Prostate gland (tissue), 2 donors: ENCODE data around the gene MDC1. TPM values are rescaled to one million over a fixed set of nuclear protein-coding genes. Genes with fewer than 3 reads are reported as not detected.

Experiments used
- DNase-seq: peaks from one replicate; pipeline ENCODE4 v3.0.0-alpha.2; 2019; ENCODE audit warnings: low spot score
- H3K27ac ChIP-seq, 2 donors: fragments of 200-600 bp; sonication (generic); 2 replicates each; pipeline ENCODE4 v1.5.1; 2017 to 2019
- H3K27me3 ChIP-seq: fragments of 200-600 bp; sonication (generic); replicated peaks from 2 replicates; pipeline ENCODE4 v1.5.1; 2019; ENCODE audit not compliant: insufficient read depth
- H3K36me3 ChIP-seq, 2 donors: fragments of 200-600 bp; sonication (generic); 1 replicate in 1 of 2; 2 replicates in 1 of 2; pipeline versions ENCODE4 v1.5.1 to v1.8.1; 2017 to 2019
- H3K4me1 ChIP-seq: fragments of 200-600 bp; sonication (generic); replicated peaks from 2 replicates; pipeline ENCODE4 v1.5.1; 2019
- H3K4me3 ChIP-seq, 2 donors: fragments of 200-600 bp; sonication (generic); 2 replicates each; pipeline ENCODE4 v1.5.1; 2017 to 2019
- H3K9me3 ChIP-seq: fragments of 200-600 bp; sonication (generic); 2 replicates; pipeline ENCODE4 v1.5.1; 2017
- POLR2A ChIP-seq: fragments of 450-650 bp; IDR thresholded peaks from one replicate; pipeline ENCODE4 v1.6.1; 2016; ENCODE audit warnings: antibody characterized with exemption, mild to moderate bottlenecking
- POLR2AphosphoS5 ChIP-seq: sonication (generic); formaldehyde crosslinking; IDR thresholded peaks from one replicate; pipeline ENCODE4 v1.6.1; 2017; ENCODE audit warnings: antibody characterized with exemption
- WGBS: methylation state at CpG from one replicate; pipeline ENCODE4 v1.1.5; 2018; 5-methylcytosine and 5-hydroxymethylcytosine counted together
- intact Hi-C: fragments of 100-400 bp; cut with DNase I; formaldehyde crosslinking; loops from one replicate; pipeline ENCODE4 v1.14.2; 2022
- total RNA-seq, 2 donors: library from RNA; depleted of rRNA; stranded (reverse); fragments of >200 nt; gene quantifications; one replicate each; pipeline ENCODE4 v1.1.0, GENCODE V29; 2016
- TF ChIP-seq, protein P1 (sequence below), 4 experiments: fragments of 200-600 bp in 2 of 4; fragments of 450-650 bp in 2 of 4; sonication (generic) in 2 of 4; IDR thresholded peaks; 1 replicate in 3 of 4; 2 replicates in 1 of 4; pipeline ENCODE4 v1.5.1; 2016 to 2019; ENCODE audit warnings: antibody characterized with exemption in 4 of 4, mild to moderate bottlenecking in 2 of 4, moderate library complexity in 2 of 4

The MDC1 gene
- total RNA-seq, 2 donors from 2014 or later = 20.5 to 26.3 TPM

DNA sequence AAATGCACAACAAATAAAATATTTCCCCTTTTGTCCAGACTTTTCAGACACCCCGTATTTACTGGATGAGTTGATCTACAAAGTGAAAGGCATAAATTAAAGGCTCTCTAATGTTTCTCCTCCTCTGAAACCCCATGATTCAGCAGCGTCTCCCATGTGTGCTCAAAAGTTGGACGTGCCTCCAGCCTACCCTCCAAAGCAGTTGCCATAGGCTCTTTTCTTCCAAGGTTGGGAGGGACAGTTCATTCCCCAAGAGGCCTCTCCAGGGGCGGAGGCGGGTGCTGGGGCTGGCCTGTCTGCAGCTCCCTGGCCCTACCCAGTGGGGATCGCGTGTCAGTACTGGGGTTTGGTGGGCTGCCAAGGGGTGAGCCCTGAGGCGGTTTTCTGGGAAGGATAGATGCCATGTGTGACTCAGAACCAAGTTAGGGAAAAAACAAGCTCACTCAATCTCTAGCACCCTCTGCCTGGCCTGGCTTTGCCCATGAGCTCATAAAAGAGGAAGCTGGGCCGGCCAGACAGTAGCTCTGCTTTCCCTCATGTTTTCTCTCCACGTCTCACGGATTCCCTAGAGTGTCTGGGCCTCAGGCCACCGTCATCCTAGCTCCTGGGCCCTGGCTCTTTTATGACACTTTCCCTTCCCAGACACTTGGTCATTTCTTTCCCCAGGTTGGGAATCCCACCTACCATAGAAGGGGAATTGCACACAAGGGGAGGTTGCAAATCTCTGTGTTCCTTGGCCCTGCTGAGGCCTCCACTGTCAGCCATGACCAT lies 35.3 kb upstream of the MDC1 start:
- intact Hi-C loops = loop anchor here (2.0 kb wide), 1 partner anchor 30 kb away; no protein-coding TSS in a partner anchor
- 15% methylated on average over 12 of the region's 12 CpGs for WGBS
- Histone ChIP-seq H3K4me3 (no peak overlapping the region), H3K36me3 (no peaks in the 10 kb centered on the region), H3K27ac (peak overlapping the region; percentile 57 to 82), H3K27me3 (no peaks in the 10 kb centered on the region), H3K9me3 (no peaks in the 10 kb centered on the region), H3K4me1 (no peaks in the 10 kb centered on the region)
- TF ChIP-seq POLR2A = peak; percentile 32
- TF ChIP-seq, protein P1, sequence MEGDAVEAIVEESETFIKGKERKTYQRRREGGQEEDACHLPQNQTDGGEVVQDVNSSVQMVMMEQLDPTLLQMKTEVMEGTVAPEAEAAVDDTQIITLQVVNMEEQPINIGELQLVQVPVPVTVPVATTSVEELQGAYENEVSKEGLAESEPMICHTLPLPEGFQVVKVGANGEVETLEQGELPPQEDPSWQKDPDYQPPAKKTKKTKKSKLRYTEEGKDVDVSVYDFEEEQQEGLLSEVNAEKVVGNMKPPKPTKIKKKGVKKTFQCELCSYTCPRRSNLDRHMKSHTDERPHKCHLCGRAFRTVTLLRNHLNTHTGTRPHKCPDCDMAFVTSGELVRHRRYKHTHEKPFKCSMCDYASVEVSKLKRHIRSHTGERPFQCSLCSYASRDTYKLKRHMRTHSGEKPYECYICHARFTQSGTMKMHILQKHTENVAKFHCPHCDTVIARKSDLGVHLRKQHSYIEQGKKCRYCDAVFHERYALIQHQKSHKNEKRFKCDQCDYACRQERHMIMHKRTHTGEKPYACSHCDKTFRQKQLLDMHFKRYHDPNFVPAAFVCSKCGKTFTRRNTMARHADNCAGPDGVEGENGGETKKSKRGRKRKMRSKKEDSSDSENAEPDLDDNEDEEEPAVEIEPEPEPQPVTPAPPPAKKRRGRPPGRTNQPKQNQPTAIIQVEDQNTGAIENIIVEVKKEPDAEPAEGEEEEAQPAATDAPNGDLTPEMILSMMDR (IDR thresholded peaks at IDR 0.05) = no peak
- TF ChIP-seq POLR2AphosphoS5 = peak; percentile 92
- DNase-seq = peak; percentile 94

- no peak for TF ChIP-seq POLR2AphosphoS5
- TF ChIP-seq, protein P1 (IDR thresholded peaks at IDR 0.05) = no peak
- TF ChIP-seq POLR2A = no peak
- H3K4me1 ChIP-seq = no peaks in the 10 kb centered on the region
- H3K36me3 ChIP-seq = no peaks in the 10 kb centered on the region
- DNase-seq = no peak
- H3K27ac ChIP-seq = peak overlapping the region; percentile 9 to 39
- no peaks in the 10 kb centered on the region for H3K27me3 ChIP-seq
- no peak overlapping the region for H3K4me3 ChIP-seq
- intact Hi-C loops = no loop called here
- no peaks in the 10 kb centered on the region for H3K9me3 ChIP-seq
Measured at GRCh38 chr6:30750379-30750668, 33.2 kb upstream of the MDC1 start.

GRCh38 chr6:30749554-30750378 lies 32.7 kb upstream of the MDC1 start:
- no peak for DNase-seq
- Histone ChIP-seq H3K36me3 (no peaks in the 10 kb centered on the region), H3K27ac (peak overlapping the region; percentile 9 to 39), H3K4me3 (no peak overlapping the region), H3K27me3 (no peaks in the 10 kb centered on the region), H3K9me3 (no peaks in the 10 kb centered on the region), H3K4me1 (no peaks in the 10 kb centered on the region)
- WGBS = 71% methylated on average over 12 of the region's 12 CpGs
- intact Hi-C loops = no loop called here
- TF ChIP-seq, protein P1 (IDR thresholded peaks at IDR 0.05) = no peak
- TF ChIP-seq POLR2AphosphoS5 (no peak), POLR2A (peak; percentile 45)

- no peak for DNase-seq
- 55% methylated on average over 8 of the region's 8 CpGs for WGBS
- TF ChIP-seq POLR2A (no peak), POLR2AphosphoS5 (no peak)
- TF ChIP-seq, protein P1 (IDR thresholded peaks at IDR 0.05) = no peak
- Histone ChIP-seq H3K27ac (peak overlapping the region; percentile 23 to 39), H3K4me1 (no peaks in the 10 kb centered on the region), H3K27me3 (no peaks in the 10 kb centered on the region), H3K36me3 (no peaks in the 10 kb centered on the region), H3K4me3 (no peak overlapping the region), H3K9me3 (no peaks in the 10 kb centered on the region)
- intact Hi-C loops = no loop called here
Measured at GRCh38 chr6:30748851-30749540, 31.9 kb upstream of the MDC1 start.
